Kidney (tissue), 14 donors: ENCODE results near the gene HIVEP3. TPM values are rescaled to one million over a fixed set of nuclear protein-coding genes. Genes with fewer than 3 reads are reported as not detected.
"Not testable (repeated sequence)": the region's sequence is repeated elsewhere in the genome, so short reads cannot be mapped to it uniquely, and the experiment has no call there.

Source experiments
- DNase-seq, 5 donors: peaks; one replicate each; pipeline ENCODE4 v3.0.0-alpha.2; 2013 to 2020
- FAIRE-seq: peaks from 2 replicates; lab custom pipeline; 2012; peaks lifted over from hg19 to GRCh38; lab: Jason Lieb, UNC
- H3K27ac ChIP-seq, 2 donors: one replicate each; pipeline ENCODE4 v1.7.0; 2013; ENCODE audit warnings: low read depth in 2 of 2, low read length in 2 of 2, inconsistent platforms in 1 of 2
- H3K27me3 ChIP-seq: one replicate; pipeline ENCODE4 v1.7.1; 2013; ENCODE audit warnings: low read length, inconsistent platforms; ENCODE audit not compliant: control insufficient read depth, insufficient read depth
- H3K36me3 ChIP-seq, 3 donors: one replicate each; pipeline versions ENCODE4 v1.7.0 to v1.7.1; 2013; ENCODE audit warnings: low read length in 3 of 3, control low read depth in 1 of 3, inconsistent platforms in 1 of 3; ENCODE audit not compliant: insufficient read depth in 3 of 3, control insufficient read depth in 2 of 3
- H3K4me1 ChIP-seq, 3 donors: one replicate each; pipeline versions ENCODE4 v1.7.0 to v1.7.1; 2013; ENCODE audit warnings: low read length in 3 of 3, inconsistent platforms in 1 of 3, low read depth in 1 of 3; ENCODE audit not compliant: control insufficient read depth in 2 of 3, insufficient read depth in 2 of 3
- H3K4me3 ChIP-seq, 3 donors: one replicate each; pipeline versions ENCODE4 v1.7.0 to v1.8.1; 2013; ENCODE audit warnings: low read length in 3 of 3, control low read depth in 1 of 3, inconsistent platforms in 1 of 3
- H3K9ac ChIP-seq, 3 donors: one replicate each; pipeline versions ENCODE4 v1.7.0 to v1.7.1; 2013; ENCODE audit warnings: low read length in 3 of 3, control low read depth in 1 of 3, inconsistent platforms in 1 of 3
- H3K9me3 ChIP-seq, 3 donors: one replicate each; pipeline versions ENCODE4 v1.7.0 to v1.7.1; 2013; ENCODE audit warnings: low read length in 3 of 3, control low read depth in 1 of 3, inconsistent platforms in 1 of 3; ENCODE audit not compliant: control insufficient read depth in 2 of 3, insufficient read depth in 1 of 3
- intact Hi-C: fragments of 100-400 bp; cut with DNase I; formaldehyde crosslinking; loops from one replicate; pipeline ENCODE4 v1.11.1; 2022
- polyA plus RNA-seq: library from polyadenylated mRNA; stranded (reverse); fragments of 350-450 nt; fragmentation: Illumina TruSeq; extraction: RNeasy Lipid Tissue Mini Kit (QIAGEN cat#74804); gene quantifications from one replicate; pipeline ENCODE4 v1.2.3, GENCODE V29; 2014; ENCODE audit warnings: low read depth, low replicate concordance; ENCODE audit not compliant: insufficient read depth
- total RNA-seq: library from RNA; stranded (reverse); fragmentation: NEBNext Ultra II Directional; extraction: Animal tissue kit (Norgen Biotek cat#: 25700); gene quantifications from one replicate; pipeline ENCODE4 v1.2.1, GENCODE V29; 2021
- TF ChIP-seq, protein P1 (sequence below): IDR thresholded peaks from 3 replicates; pipeline ENCODE4 v1.5.1; 2012; ENCODE audit warnings: mild to moderate bottlenecking, moderate library complexity, borderline replicate concordance; ENCODE audit not compliant: insufficient read depth; ENCODE audit errors: extremely low read depth
- donor health status: control.
- donor health status: control.
- donor health status: control.
- donor health status: control.
- donor health status: control.
- donor health status: DM: yes; HTN: yes; CAD: no.
- donor health status: Normal renal cell carcinoma (clear cell type).

HIVEP3 gene
- total and polyA plus RNA-seq, 2 donors from 2014 or later = 3.5 to 11.0 TPM

DNA sequence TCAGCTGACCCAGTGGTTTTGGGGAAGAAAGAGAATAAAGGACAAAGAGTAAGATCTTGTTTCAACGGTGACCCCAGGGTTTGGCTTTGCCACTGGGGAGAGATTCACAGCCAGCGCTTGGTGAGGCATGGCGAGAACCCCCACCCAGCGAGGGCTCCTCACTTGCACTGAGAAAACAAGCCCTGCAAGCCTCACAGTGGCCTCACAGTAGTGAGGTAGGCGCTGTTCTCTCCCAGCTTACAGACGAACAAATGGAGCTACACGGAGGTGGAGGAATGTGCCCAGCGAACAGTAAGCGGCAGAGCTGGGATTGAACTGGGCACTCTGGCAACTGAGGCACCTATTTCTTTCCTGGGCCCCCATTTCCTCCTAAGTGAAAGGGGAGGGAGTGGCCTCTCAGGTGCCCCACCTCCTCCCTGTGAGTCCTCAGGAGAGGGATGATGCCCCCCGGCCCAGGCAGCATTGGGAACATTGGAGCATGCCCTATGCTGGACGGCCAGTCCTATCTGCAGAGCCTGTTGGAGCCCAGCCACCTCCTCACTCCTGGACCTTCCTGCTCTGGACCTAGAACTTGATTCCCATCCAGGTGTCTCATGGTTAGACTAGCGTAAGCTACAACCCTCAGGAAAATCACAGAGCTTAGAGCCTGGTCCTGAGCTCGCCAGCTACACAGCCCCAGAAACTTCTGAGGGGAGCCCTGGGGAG lies 360.8 kb downstream of the HIVEP3 start:
- H3K27ac ChIP-seq = no peak overlapping the region
- no peaks in the 10 kb centered on the region for H3K9me3 ChIP-seq
- no peak for FAIRE-seq
- TF ChIP-seq, protein P1, sequence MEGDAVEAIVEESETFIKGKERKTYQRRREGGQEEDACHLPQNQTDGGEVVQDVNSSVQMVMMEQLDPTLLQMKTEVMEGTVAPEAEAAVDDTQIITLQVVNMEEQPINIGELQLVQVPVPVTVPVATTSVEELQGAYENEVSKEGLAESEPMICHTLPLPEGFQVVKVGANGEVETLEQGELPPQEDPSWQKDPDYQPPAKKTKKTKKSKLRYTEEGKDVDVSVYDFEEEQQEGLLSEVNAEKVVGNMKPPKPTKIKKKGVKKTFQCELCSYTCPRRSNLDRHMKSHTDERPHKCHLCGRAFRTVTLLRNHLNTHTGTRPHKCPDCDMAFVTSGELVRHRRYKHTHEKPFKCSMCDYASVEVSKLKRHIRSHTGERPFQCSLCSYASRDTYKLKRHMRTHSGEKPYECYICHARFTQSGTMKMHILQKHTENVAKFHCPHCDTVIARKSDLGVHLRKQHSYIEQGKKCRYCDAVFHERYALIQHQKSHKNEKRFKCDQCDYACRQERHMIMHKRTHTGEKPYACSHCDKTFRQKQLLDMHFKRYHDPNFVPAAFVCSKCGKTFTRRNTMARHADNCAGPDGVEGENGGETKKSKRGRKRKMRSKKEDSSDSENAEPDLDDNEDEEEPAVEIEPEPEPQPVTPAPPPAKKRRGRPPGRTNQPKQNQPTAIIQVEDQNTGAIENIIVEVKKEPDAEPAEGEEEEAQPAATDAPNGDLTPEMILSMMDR = no peak
- H3K4me1 ChIP-seq = no peaks in the 10 kb centered on the region
- intact Hi-C loops = no loop called here
- no peak overlapping the region for H3K9ac ChIP-seq
- no peaks in the 10 kb centered on the region for H3K36me3 ChIP-seq
- no peak for DNase-seq
- no peaks in the 10 kb centered on the region for H3K27me3 ChIP-seq
- H3K4me3 ChIP-seq = no peak overlapping the region

DNA sequence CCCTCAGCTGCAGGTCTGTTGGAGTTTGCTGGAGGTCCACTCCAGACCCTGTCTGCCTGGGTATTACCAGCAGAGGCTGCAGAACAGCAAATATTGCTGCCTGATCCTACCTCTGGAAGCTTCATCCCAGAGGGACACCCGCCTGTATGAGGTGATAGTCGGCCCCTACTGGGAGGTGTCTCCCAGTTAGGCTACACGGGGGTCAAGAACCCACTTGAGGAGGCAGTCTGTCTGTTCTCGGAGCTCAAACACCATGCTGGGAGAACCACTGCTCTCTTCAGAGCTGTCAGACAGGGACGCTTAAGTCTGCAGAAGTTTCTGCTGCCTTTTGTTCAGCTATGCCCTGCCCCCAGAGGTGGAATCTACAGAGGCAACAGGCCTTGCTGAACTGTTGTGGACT lies 364.0 kb downstream of the HIVEP3 start:
- H3K9ac ChIP-seq, H3K4me3 ChIP-seq, FAIRE-seq, DNase-seq, H3K27ac ChIP-seq, intact Hi-C loops, H3K9me3 ChIP-seq, H3K27me3 ChIP-seq, H3K4me1 ChIP-seq, H3K36me3 ChIP-seq: not testable (repeated sequence)

DNA sequence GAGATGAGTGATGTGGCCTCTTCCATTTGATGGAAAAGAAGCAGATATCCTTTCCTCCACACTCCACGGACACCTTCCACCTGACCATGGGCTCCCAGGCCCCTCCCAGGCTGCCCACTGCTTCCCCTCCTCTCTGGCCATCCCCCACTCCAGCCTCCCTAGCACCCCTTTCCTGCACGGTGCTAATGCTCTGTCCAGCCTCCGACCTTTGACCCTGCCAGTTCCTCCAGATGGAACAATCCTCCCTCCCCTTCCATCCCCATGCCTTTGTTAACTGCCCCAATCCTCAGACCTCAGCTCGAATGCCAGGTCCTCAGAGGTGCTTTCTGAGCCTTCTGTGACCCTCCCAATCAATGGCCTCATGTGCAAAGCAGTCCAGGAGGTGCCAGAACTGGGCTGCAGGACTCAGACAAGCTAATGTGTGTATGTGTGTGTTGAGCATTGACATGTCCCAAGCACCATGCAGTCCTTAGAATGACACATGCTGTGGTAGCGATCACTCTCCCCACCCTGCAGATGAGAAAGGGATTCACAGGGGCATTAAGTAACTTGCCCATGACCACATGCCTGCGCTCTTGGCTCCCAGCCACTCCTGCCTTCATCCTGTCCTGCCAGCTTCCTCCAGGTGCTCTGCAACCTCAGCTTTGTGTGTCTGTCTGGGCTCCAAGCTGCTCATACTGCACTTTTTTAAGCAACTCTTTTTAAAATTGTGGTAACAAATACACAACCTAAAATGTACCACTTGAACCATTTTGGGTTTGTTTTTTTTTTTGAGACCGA lies 370.8 kb downstream of the HIVEP3 start:
- DNase-seq = no peak
- Histone ChIP-seq H3K4me1 (no peaks in the 10 kb centered on the region), H3K4me3 (no peak overlapping the region), H3K27me3 (no peaks in the 10 kb centered on the region), H3K9me3 (no peaks in the 10 kb centered on the region), H3K36me3 (no peaks in the 10 kb centered on the region), H3K9ac (no peak overlapping the region), H3K27ac (no peak overlapping the region)
- FAIRE-seq = no peak
- TF ChIP-seq, protein P1 = no peak
- intact Hi-C loops = no loop called here

DNA sequence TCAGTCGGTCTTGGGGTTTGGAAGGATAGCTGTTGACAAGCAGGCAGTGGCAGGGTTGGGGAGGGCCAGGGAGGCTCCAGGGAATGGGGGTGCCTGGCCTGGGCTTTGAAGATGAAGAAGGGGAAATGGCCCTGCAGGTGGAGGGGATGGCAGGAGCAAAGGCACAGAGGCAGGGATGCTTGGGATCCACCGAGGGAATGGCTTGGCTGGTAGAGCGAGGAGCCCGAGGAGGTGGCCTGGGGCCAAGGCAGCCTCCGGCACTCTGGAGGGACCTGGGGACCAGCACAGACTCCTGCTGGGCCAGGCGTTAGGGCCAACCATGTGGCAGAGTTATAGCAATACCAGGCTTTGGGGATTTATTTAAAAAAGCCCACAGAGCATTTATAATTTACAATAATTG lies 371.4 kb downstream of the HIVEP3 start:
- FAIRE-seq = no peak
- TF ChIP-seq, protein P1 = no peak
- no peak for DNase-seq

More for the DNA sequence above, 371.4 kb downstream of the HIVEP3 start:
- H3K36me3 ChIP-seq = no peaks in the 10 kb centered on the region
- H3K4me1 ChIP-seq = no peaks in the 10 kb centered on the region
- H3K27me3 ChIP-seq = no peaks in the 10 kb centered on the region
- no peaks in the 10 kb centered on the region for H3K9me3 ChIP-seq
- H3K4me3 ChIP-seq = no peak overlapping the region
- H3K9ac ChIP-seq = no peak overlapping the region
- no peak overlapping the region for H3K27ac ChIP-seq
- intact Hi-C loops = no loop called here
